SH-SY5Y (cell line): Measurements from ENCODE around the gene VSIG10.

ENCODE experiments used
- GATA2 ChIP-seq: IDR thresholded peaks from 2 replicates; pipeline ENCODE4 v1.6.1; 2011; ENCODE audit warnings: mild to moderate bottlenecking, low read depth, low read length
- GATA3 ChIP-seq: IDR thresholded peaks from 2 replicates; pipeline ENCODE4 v1.6.1; 2011; ENCODE audit warnings: low read depth, mild to moderate bottlenecking, low read length, moderate library complexity

DNA sequence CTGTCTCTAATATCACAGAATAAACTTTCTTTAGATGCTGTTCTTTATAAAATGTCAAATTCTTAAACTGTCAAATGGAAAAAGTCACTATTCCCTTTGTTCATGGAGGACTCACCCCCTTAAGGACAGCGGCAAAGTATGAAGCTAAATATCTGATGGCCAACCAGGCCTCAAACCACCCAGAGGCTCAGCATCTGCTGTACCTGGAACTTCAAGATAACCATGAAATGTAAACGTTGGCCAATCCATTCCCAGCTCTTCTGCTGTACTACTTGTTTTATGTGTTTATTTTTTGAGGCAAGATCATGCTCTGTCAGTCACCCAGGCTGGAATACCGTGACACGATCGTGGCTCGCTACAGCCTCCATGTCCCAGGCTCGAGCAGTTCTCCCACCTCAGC lies 71.6 kb downstream of the VSIG10 start:
- TF ChIP-seq GATA3: no peak
- TF ChIP-seq GATA2: no peak
